Testis (tissue), 2 donors: ENCODE results near the gene ADAM15.

Experiments
- CTCF ChIP-seq, 3 experiments: fragments of 450-650 bp in 2 of 3; fragments of 200-600 bp in 1 of 3; sonication (generic) in 1 of 3; IDR thresholded peaks; one replicate each; pipeline ENCODE4 v1.5.1; 2016 to 2019; ENCODE audit warnings: antibody characterized with exemption in 3 of 3, mild to moderate bottlenecking in 2 of 3, moderate library complexity in 1 of 3
- POLR2A ChIP-seq: fragments of 450-650 bp; IDR thresholded peaks from one replicate; pipeline ENCODE4 v1.6.1; 2017; ENCODE audit warnings: antibody characterized with exemption, mild to moderate bottlenecking, moderate library complexity

DNA sequence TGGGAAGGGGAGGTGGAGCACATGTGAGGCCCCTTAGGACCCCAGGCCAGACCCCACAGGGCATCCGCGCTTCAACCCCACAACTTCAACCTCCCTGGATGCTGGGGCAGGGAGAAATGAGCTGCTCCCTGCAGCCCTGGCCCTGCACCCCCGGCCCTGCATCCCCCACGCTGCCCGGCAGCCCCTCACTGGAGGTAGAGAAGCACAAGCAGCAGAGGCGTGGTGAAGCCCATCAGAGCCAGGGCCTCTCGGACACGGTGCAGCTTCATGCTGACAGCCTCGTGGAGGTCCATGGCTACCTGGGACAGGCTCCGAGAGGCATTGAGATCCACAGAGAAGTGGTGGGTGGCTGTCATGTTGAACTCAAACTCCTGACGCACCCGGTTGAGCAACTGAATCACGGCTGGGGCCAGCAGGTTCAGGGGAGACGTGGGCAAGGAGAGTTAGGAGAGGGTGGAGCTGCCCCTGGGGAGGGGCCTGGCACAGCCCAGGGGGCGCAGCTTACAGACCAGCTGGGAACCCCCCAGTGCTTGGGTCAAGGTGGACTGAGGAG, 20.8 kb upstream of the ADAM15 start:
- no peak for TF ChIP-seq CTCF (IDR thresholded peaks at IDR 0.05)
- no peak for TF ChIP-seq POLR2A
